HG02678 (cell line): ENCODE results near the gene KLHL26.
A peak's percentile ranks its signal among the peaks of the same experiment; 100 is the strongest.
"Not testable (repeated sequence)": the region's sequence is repeated elsewhere in the genome, so short reads cannot be mapped to it uniquely, and the experiment has no call there.

Experiments used
- ATAC-seq: cut with Tn5 transposase; IDR thresholded peaks from one replicate; pipeline ENCODE4 v1.9.1; 2021; ENCODE audit warnings: mild to moderate bottlenecking, moderate library complexity; ENCODE audit not compliant: unreplicated experiment

Gene KLHL26

DNA sequence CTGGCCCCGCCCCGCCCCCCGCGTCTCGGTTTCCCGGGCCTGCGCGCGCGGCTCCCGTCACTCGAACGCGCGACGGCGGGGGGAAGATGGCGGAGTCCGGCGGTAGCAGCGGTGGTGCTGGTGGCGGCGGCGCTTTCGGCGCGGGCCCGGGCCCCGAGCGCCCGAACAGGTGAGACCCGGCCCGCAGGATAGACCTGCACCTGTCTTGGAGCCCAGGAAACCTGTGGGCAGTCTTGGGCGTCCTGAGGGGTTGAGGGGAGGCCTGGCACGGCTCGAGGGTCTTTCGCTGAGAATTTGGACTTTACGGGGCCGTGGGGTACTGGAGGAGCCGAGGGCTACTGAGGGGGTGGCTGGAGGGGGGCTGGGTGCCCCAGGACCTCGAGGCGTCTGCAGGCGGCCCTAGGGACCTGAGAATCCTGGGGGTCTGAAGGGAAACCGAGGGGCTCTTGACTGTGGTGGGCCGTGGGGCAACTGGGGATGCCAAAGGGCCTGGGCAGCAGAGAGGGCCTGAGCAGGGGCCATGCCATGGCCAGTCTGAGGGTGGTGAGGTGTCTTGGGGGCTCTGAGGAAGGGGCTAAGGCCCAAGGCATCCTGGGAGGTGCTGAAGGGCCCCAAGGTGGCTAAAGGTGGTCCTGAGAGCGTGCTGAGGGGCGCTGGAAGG lies at the start of gene KLHL26:
Gene KLHL26 (plus strand): TSS at position 60 of the 661 bp plus-strand sequence. CDS start 27 bp downstream, at position 87.
- no peak for ATAC-seq

DNA sequence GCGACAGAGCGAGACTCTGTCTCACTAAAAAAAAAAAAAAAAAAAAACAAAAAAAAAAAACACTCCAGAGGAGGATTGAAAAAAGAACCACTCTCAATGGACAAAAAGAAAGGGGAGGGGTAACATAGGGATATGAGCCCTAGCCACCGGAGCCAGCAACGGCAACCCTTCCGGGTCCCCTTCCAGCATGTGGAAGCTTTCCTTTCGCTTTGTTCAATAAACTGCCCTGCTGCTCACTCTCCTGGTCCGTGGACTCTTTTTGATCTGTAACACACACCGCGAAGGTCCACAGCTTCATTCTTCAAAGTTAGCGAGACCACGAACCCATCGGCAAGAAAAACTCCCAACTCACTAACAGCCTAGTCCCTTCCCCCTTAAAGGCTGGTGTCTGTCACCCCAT lies 49.3 kb upstream of the KLHL26 start:
- ATAC-seq = no peak

DNA sequence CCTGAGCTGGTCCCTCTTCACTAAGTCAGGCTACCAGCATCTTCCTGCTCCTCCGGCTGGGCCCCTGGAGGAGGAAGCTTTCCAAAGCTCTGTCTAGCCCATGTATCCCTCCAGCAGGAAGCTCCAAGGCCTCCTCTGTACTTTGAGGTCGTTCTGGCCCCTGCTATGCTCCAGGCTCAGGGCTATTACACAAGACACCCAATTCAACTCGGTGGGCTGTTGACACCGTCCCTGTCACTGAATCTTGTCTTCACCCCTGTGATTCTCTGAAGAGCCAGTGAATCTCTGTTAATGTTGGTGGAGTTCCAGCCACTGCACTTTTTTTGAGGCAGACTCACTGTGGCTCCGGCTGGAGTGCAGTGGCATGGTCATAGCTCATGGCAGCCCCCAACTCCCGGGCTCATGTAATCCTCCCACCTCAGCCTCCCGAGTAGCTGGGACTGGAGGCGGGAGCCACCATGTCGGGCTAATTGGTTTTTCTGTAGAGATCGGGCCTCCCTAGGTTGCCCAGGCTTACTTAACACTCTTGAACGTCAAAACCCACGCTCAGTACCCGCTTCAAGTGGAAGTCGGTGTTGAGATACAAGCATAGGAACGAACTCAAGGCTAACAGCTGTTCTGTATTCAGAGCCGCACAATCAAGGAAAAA lies 48.7 kb upstream of the KLHL26 start:
- ATAC-seq = no peak

GRCh38 chr19:18588611-18589379 lies 48.0 kb upstream of the KLHL26 start, which contains the start of gene REX1BD:
REX1BD (plus strand) TSS chr19:18588798; CDS start chr19:18588802, 4 bp downstream.
- ATAC-seq = peak; percentile 82

DNA sequence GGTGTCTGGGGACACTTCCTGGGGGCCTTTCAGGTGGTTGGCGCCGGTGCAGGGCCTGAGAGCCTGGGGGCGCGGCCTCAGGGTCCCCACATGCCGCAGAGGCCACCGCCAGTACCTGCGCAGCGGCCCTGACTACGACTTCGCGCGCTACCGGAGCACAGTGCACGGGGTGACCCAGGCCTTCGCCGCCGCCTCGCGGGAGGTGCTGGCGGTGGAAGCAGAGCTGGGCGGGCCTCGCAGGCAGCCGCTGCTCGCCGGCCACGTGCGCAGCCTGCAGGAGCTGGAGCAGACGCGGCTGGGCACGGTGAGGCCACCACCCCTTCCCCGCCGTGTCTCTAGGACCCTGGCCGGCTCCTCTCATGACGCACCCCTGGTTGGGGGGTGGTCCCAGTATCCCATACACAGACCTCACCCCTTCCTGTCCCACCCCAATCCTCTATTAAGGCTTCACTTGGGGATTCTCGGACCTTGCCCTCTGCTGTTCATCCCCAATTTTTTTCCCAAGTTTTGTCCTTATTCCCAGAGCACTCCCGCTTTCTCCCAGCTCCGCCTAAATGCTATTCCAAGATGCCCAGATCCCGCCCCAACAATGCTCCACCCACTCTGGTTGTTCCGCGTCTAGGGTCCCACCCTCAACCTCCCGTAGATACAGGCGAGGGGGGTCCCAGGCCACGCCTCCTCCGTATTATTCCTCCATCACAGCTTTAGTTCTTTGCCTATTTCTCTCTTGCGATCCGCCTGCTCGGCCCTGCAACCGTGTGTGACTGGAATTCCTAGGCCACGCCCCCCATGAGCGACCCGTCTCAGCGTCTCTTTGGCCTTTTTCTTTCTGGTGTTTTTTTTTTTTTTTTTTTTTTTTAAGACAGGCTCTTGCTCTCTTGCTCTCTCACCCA lies 47.2 kb upstream of the KLHL26 start:
- peak; percentile 28 for ATAC-seq

GRCh38 chr19:18590273-18591272 lies 46.3 kb upstream of the KLHL26 start:
- ATAC-seq = no peak

- no peak for ATAC-seq
Observed at GRCh38 chr19:18591735-18592385, 45.0 kb upstream of the KLHL26 start.

- ATAC-seq = not testable (repeated sequence)
Observed at GRCh38 chr19:18592732-18593131, 44.1 kb upstream of the KLHL26 start.

DNA sequence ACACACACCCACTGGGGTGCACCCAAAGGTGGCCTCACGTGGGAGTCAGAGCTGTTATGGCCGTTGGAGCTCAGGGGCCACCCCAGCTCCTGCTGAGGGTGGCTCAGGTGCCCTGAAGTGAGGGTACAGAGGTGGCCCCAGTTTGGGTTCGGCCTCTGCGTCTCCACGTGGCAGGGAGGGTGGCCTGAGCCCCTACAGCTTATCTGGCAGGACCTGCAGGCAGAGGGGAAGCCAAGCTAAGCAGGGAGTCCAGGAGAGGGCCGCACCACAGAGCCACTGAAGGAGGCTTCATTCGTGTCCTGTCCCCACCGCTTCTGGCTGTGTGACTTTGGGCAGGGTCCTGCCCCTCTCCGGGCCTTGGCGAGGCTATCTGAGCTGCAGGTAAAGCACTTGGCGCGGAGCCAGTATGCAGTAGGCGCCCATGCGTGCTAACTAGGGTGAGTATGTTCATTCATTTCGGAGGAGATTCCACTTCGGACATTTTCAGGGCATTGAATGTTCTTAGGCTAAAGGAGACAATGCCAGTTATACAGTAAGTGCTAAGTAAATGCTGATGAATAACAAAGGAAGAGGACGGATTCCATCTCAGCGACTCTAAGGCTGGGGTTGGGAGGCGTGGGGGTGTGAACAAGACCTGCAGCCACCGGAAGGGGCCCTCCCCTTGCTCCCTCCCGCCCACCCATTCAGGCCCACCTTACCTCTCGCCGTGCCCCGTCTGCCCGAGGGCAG lies 43.3 kb upstream of the KLHL26 start:
- ATAC-seq = no peak

GRCh38 chr19:18594096-18594823 lies 42.6 kb upstream of the KLHL26 start:
- peak; percentile 62 for ATAC-seq

DNA sequence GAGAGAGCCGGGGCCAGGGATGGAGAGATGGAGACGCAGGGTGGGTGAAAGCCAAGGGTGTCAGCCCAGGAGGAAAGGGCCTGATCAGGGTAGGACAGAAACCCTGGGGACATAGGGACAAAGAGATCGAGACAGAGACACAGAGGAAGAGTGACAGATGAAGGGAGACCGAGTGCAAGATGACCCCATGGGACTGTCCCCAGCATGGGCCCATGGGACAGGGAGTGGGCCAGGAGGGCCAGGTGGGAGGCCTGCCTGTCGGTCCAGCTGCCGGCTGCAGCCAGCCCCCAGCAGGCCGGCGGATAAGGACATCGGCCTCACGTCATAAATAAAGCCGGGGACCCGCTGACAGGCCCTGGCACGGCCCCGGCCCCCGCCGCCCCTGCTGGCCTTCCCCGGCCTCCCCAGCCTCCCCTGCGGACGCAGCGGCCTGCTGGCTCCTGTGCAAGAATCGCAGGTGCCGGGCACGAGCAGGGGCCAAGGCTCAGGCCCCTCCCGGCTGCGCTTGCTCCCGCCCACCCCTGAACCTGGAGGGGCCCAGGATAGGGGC lies 41.9 kb upstream of the KLHL26 start:
- no peak for ATAC-seq

GRCh38 chr19:18595475-18595874 lies 41.4 kb upstream of the KLHL26 start:
- ATAC-seq = no peak

DNA sequence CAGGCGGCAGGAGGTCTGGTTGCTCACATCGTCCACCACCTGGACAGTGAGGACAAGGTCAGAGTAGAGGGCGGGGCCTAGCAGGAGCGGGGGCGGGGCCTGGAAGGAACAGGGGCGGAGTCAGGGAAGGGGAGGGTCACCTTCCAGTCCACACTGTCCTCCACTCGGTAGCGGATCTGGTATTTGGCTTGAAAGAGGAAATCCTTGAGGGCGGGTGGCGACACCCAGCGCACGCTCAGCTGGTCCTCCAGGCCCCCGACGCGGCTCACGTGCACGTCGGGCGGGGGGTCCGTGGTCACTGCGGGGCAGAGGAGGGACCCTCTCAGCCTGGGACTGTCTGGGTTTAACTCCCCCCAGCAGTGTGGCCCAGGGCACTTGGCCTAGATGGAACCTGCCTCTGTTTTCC lies 40.1 kb upstream of the KLHL26 start:
- ATAC-seq = no peak

- ATAC-seq = no peak
Observed at GRCh38 chr19:18597809-18598660, 38.8 kb upstream of the KLHL26 start.

DNA sequence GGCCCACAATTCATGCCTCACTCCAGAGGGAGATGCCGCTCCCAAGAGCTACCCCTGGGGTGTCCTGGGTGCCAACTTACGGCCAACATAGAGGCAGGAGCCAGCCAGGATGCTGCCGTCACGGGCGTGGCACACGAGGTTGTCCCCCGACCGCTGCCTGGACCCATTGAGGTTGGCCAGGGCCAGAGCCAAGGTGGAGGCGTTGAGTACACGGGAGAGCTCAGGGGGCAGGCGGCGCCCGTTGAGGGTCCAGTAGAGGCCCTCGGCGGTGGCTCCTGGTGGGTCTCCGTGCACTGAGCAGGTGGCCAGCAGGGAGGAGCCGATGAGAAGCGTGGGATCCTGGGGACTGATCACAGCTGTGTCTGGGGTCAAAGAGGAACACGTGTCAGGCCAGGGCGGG lies 37.3 kb upstream of the KLHL26 start:
- ATAC-seq = no peak

GRCh38 chr19:18600692-18601397 lies 36.0 kb upstream of the KLHL26 start:
- not testable (repeated sequence) for ATAC-seq
